ENCODE data around the gene SH3BGRL3.

GRCh38 chr1:26275580-26276431 is 4.1 kb upstream of the SH3BGRL3 start:
- no peak for TF ChIP-seq EZH2phosphoT487 (IDR thresholded peaks at IDR 0.05; ENCODE audit: insufficient read depth, low read depth)
- no peak for TF ChIP-seq EZH2 (IDR thresholded peaks at IDR 0.05; ENCODE audit: insufficient read depth, poor library complexity, severe bottlenecking)

Measured in GM23248 (cell line).